GM12891 (cell line): ENCODE data around the gene RNU5B-1.
"Not testable (repeated sequence)": the region's sequence is repeated elsewhere in the genome, so short reads cannot be mapped to it uniquely, and the experiment has no call there.

Source experiments
- DNase-seq: peaks from one replicate; pipeline ENCODE4 v3.0.0; 2011; ENCODE audit warnings: low spot score; ENCODE audit not compliant: insufficient read length
- FAIRE-seq: peaks from 2 replicates; lab custom pipeline; 2011; peaks lifted over from hg19 to GRCh38; lab: Jason Lieb, UNC
- PAX5 ChIP-seq: IDR thresholded peaks from 2 replicates; pipeline ENCODE4 v1.6.1; 2011; ENCODE audit warnings: low read length, moderate library complexity, mild to moderate bottlenecking; ENCODE audit not compliant: insufficient read depth, severe bottlenecking
- POLR2A ChIP-seq: IDR thresholded peaks from 2 replicates; pipeline ENCODE4 v1.6.1; 2011; ENCODE audit warnings: low read depth, low read length, control low read depth
- POLR2AphosphoS5 ChIP-seq: IDR thresholded peaks from 2 replicates; pipeline ENCODE4 v1.6.1; 2011; ENCODE audit warnings: low read depth, low read length, control low read depth
- POU2F2 ChIP-seq: IDR thresholded peaks from 2 replicates; pipeline ENCODE4 v1.6.1; 2011; ENCODE audit warnings: low read depth, mild to moderate bottlenecking, control low read depth, low read length, moderate library complexity
- SPI1 ChIP-seq: IDR thresholded peaks from 2 replicates; pipeline ENCODE4 v1.6.1; 2011; ENCODE audit warnings: low read depth, low read length, control low read depth
- TAF1 ChIP-seq: IDR thresholded peaks from 2 replicates; pipeline ENCODE4 v1.6.1; 2011; ENCODE audit warnings: low read depth, low read length, control low read depth

The RNU5B-1 gene

GRCh38 chr15:65343374-65343981 lies 39.0 kb downstream of the RNU5B-1 start:
- DNase-seq (no peak), FAIRE-seq (no peak)
- TF ChIP-seq POU2F2 (no peak), SPI1 (no peak), POLR2A (no peak), POLR2AphosphoS5 (no peak), TAF1 (no peak), PAX5 (no peak)

GRCh38 chr15:65344214-65344913 lies 39.9 kb downstream of the RNU5B-1 start:
- no peak for FAIRE-seq

GRCh38 chr15:65344914-65345275 lies 40.4 kb downstream of the RNU5B-1 start:
- no peak for TF ChIP-seq PAX5
- TF ChIP-seq POLR2AphosphoS5 = no peak
- no peak for TF ChIP-seq SPI1
- FAIRE-seq = no peak
- DNase-seq = no peak

More at GRCh38 chr15:65344214-65344913, 39.9 kb downstream of the RNU5B-1 start:
- DNase-seq = no peak
- TF ChIP-seq TAF1 = no peak
- TF ChIP-seq PAX5 = no peak
- TF ChIP-seq SPI1 = no peak
- TF ChIP-seq POU2F2 = no peak
- TF ChIP-seq POLR2A = no peak
- TF ChIP-seq POLR2AphosphoS5 = no peak

- TF ChIP-seq SPI1 (no peak), POLR2AphosphoS5 (no peak), TAF1 (no peak), POLR2A (no peak), PAX5 (no peak), POU2F2 (no peak)
- FAIRE-seq (no peak), DNase-seq (no peak)
Observed at GRCh38 chr15:65346856-65347598, 42.5 kb downstream of the RNU5B-1 start.

GRCh38 chr15:65347756-65348155 lies 43.3 kb downstream of the RNU5B-1 start:
- not testable (repeated sequence) for FAIRE-seq, DNase-seq

- FAIRE-seq (no peak), DNase-seq (no peak)
- TF ChIP-seq SPI1 = no peak
- TF ChIP-seq POLR2A = no peak
- TF ChIP-seq TAF1 = no peak
- TF ChIP-seq POLR2AphosphoS5 = no peak
- no peak for TF ChIP-seq POU2F2
- no peak for TF ChIP-seq PAX5
Observed at GRCh38 chr15:65349338-65349737, 44.9 kb downstream of the RNU5B-1 start.

GRCh38 chr15:65351972-65352371 lies 47.5 kb downstream of the RNU5B-1 start:
- DNase-seq, FAIRE-seq: not testable (repeated sequence)
